K562 (cell line): ENCODE results near the gene HNRNPH1. TPM values are rescaled to one million over a fixed set of nuclear protein-coding genes. Genes with fewer than 3 reads are reported as not detected.

Source experiments
- ATF1 ChIP-seq, 2 experiments: fragments of 450-650 bp in 1 of 2; IDR thresholded peaks; 2 replicates each; pipeline ENCODE4 v1.6.1; 2016; ENCODE audit warnings: missing compliant biosample characterization in 1 of 2, missing genetic modification characterization in 1 of 2
- CBFB ChIP-seq: sonication (generic); formaldehyde crosslinking; IDR thresholded peaks from 2 replicates; pipeline ENCODE4 v1.4.0; 2020; ENCODE audit warnings: mild to moderate bottlenecking, missing genetic modification reagents
- MGA ChIP-seq: fragments of 450-650 bp; IDR thresholded peaks from 2 replicates; pipeline ENCODE4 v1.6.1; 2016; ENCODE audit warnings: mild to moderate bottlenecking, moderate library complexity
- PKNOX1 ChIP-seq: fragments of 450-650 bp; IDR thresholded peaks from 2 replicates; pipeline ENCODE4 v1.6.1; 2016
- RERE ChIP-seq: sonication (generic); formaldehyde crosslinking; IDR thresholded peaks from 2 replicates; pipeline ENCODE4 v1.8.0; 2023; ENCODE audit warnings: missing genetic modification reagents, mild to moderate bottlenecking, borderline replicate concordance
- ZKSCAN8 ChIP-seq: fragments of 200-800 bp; sonication (Bioruptor generic); IDR thresholded peaks from 2 replicates; pipeline ENCODE4 v1.6.1; 2016; ENCODE audit warnings: missing genetic modification characterization, missing compliant biosample characterization
- ZNF282 ChIP-seq: sonication (generic); formaldehyde crosslinking; IDR thresholded peaks from 2 replicates; pipeline ENCODE4 v1.8.1; 2023; ENCODE audit warnings: missing genetic modification reagents
- ZNF584 ChIP-seq: fragments of 200-800 bp; sonication (Bioruptor generic); IDR thresholded peaks from 2 replicates; pipeline ENCODE4 v1.6.1; 2016; ENCODE audit warnings: low read depth, mild to moderate bottlenecking, missing genetic modification characterization, missing compliant biosample characterization
- polyA plus RNA-seq, 8 experiments: library from polyadenylated mRNA; depleted of rRNA in 4 of 8; stranded (reverse) in 5 of 8; unstranded in 3 of 8; fragments of >200 nt; fragmentation: Nextera tagmentation in 2 of 8; fragmentation: Illumina TruSeq in 1 of 8; extraction: Ambion mirVana in 2 of 8; extraction: Trizol in 1 of 8; gene quantifications; 2 replicates each; pipeline versions ENCODE4 v1.2.1 to v1.2.3, GENCODE V29; 2011 to 2014; ENCODE audit warnings: inconsistent platforms in 1 of 8, missing spikeins in 1 of 8
- total RNA-seq, 7 experiments: library from RNA; depleted of rRNA in 6 of 7; stranded (reverse); fragments of >200 nt in 6 of 7; fragmentation: Illumina TruSeq in 2 of 7; extraction: Trizol in 2 of 7; gene quantifications; 2 replicates each; pipeline versions ENCODE4 v1.2.1 to v1.2.3, GENCODE V29; 2011 to 2021; ENCODE audit warnings: low replicate concordance in 1 of 7

The HNRNPH1 gene
- total and polyA plus RNA-seq, 9 of the 15 experiments (the other 6 are each of a cell fraction or from before 2014, with no cell fraction given), result 103 to 656 (median 561) TPM

- TF ChIP-seq MGA, result peak; percentile 94
- TF ChIP-seq PKNOX1, result no peak
- peak; percentile 81 for TF ChIP-seq CBFB
- TF ChIP-seq ATF1 (CRISPR knock-in tag; IDR thresholded peaks at IDR 0.05), result no peak
- TF ChIP-seq ATF1 (tag; IDR thresholded peaks at IDR 0.05), result no peak
- TF ChIP-seq ZNF282, result peak; percentile 60; the same call in 1 of the 2 replicates
- peak; percentile 83; the same call in 1 of the 2 replicates for TF ChIP-seq ZKSCAN8 (CRISPR knock-in tag)
- peak; percentile 95; the same call in 1 of the 2 replicates for TF ChIP-seq RERE (CRISPR knock-in tag)
- peak; percentile 88 for TF ChIP-seq ZNF584 (CRISPR knock-in tag)
Measured at GRCh38 chr5:179623906-179624741, 653 bp upstream of the HNRNPH1 start (continued).
